ENCODE data around the gene CACNG4. TPM values are rescaled to one million over a fixed set of nuclear protein-coding genes. Genes with fewer than 3 reads are reported as not detected.

CACNG4 gene
- total RNA-seq, 1 experiment from 2014 or later = 6.3 TPM

DNA sequence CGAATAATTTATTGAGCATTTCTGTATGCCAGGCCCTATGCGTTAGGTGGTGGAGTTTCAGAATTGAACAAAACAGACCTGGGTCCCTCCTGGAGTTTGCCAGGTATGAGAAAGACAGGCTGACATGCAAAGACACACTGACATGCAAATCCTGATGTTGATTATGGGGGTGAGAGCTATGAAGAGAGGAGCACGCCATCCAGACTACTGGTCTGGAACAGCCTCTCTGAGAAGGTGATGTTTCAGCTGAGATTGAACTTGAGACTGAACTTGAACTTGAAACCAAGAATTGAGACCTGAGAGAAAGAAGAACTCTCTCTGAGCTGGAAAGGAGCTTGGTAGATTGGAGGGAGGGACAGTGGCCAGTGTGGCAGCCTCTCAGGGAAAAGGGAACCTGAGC, 14.2 kb upstream of the CACNG4 start:
- no peak overlapping the region for H3K4me2 ChIP-seq (ENCODE audit: insufficient read depth, insufficient read length, low read length)
- 0 out of 7 replicates have a peak overlapping the region, but pooled peaks of 1 of the 3 experiments have one; percentile 46 for H3K27ac Mint-ChIP-seq
- H2AFZ ChIP-seq (ENCODE audit: low read length) = no peak overlapping the region
- peaks cover 21% of the 10 kb centered on the region for H3K27me3 Mint-ChIP-seq (ENCODE audit: low read depth)
- no peak overlapping the region for H3K18ac ChIP-seq (ENCODE audit: insufficient read length, low read depth, low read length)
- no peak overlapping the region for H3K9ac ChIP-seq (ENCODE audit: extremely low read depth, insufficient read length, low read length)
- H3K9me3 ChIP-seq (ENCODE audit: control insufficient read depth, low read depth, low read length) = no peaks in the 10 kb centered on the region
- no peak overlapping the region for H3K23ac ChIP-seq (ENCODE audit: insufficient read length, low read depth, low read length)
- H2BK20ac ChIP-seq (ENCODE audit: low read depth, low read length, poor library complexity, severe bottlenecking) = no peak overlapping the region
- TF ChIP-seq, protein P1, sequence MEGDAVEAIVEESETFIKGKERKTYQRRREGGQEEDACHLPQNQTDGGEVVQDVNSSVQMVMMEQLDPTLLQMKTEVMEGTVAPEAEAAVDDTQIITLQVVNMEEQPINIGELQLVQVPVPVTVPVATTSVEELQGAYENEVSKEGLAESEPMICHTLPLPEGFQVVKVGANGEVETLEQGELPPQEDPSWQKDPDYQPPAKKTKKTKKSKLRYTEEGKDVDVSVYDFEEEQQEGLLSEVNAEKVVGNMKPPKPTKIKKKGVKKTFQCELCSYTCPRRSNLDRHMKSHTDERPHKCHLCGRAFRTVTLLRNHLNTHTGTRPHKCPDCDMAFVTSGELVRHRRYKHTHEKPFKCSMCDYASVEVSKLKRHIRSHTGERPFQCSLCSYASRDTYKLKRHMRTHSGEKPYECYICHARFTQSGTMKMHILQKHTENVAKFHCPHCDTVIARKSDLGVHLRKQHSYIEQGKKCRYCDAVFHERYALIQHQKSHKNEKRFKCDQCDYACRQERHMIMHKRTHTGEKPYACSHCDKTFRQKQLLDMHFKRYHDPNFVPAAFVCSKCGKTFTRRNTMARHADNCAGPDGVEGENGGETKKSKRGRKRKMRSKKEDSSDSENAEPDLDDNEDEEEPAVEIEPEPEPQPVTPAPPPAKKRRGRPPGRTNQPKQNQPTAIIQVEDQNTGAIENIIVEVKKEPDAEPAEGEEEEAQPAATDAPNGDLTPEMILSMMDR (conservative IDR thresholded peaks at IDR 0.05) = no peak
- H3T11ph ChIP-seq (ENCODE audit: low read length) = no peak overlapping the region
- H4K8ac ChIP-seq (replicated peaks; ENCODE audit: insufficient read length, low read depth, low read length) = no peak overlapping the region
- H3K27ac ChIP-seq (ENCODE audit: insufficient read length, low read depth, low read length) = no peak overlapping the region
- no peaks in the 10 kb centered on the region for H4K20me1 ChIP-seq (ENCODE audit: control insufficient read depth, insufficient read depth, insufficient read length)
- H4K5ac ChIP-seq (ENCODE audit: insufficient read length, low read depth, low read length) = no peak overlapping the region
- no peak overlapping the region for H4K91ac ChIP-seq (ENCODE audit: insufficient read length, low read depth, low read length)
- peaks cover 37 to 39% of the 10 kb centered on the region in 2 experiments for H3K4me1 Mint-ChIP-seq
- no peak overlapping the region for H3K4ac ChIP-seq (ENCODE audit: low read depth, low read length)
- no peaks in the 10 kb centered on the region for H3K79me1 ChIP-seq (ENCODE audit: insufficient read depth, low read depth, low read length, poor library complexity, severe bottlenecking)
- no peak overlapping the region for H2BK5ac ChIP-seq (ENCODE audit: insufficient read length, low read length)
- no CpG with 5 or more reads among the region's 3 CpGs for WGBS (ENCODE audit: extremely low coverage, insufficient read length, low lambda C conversion rate)
- H3K4me1 ChIP-seq (ENCODE audit: insufficient read depth, low read length) = peaks cover 13% of the 10 kb centered on the region
- H3K27me3 ChIP-seq (ENCODE audit: insufficient read depth, low read length) = no peaks in the 10 kb centered on the region
- DNase-seq = no peak
- peaks cover 2 to 18% (median 4%) of the 10 kb centered on the region in 3 experiments; a peak in 6 of 7 replicates for H3K36me3 Mint-ChIP-seq (ENCODE audit: insufficient read depth in 1 of 3, low read depth in 3 of 3)
- H2BK120ac ChIP-seq (ENCODE audit: low read depth, low read length, poor library complexity, severe bottlenecking) = no peak overlapping the region
- no peak overlapping the region for H2BK15ac ChIP-seq (ENCODE audit: low read depth, low read length)
- H3K79me2 ChIP-seq (ENCODE audit: insufficient read depth, low read length) = no peaks in the 10 kb centered on the region
- no peak overlapping the region for H3K14ac ChIP-seq (ENCODE audit: insufficient read depth, low read length)
- H2AK5ac ChIP-seq (ENCODE audit: insufficient read length, low read length) = no peak overlapping the region
- no peak overlapping the region for H3K56ac ChIP-seq (ENCODE audit: insufficient read length, low read depth, low read length)
- H3K9me3 Mint-ChIP-seq = peaks cover 13 to 14% of the 10 kb centered on the region in 2 experiments
- no peak overlapping the region for H3K4me3 Mint-ChIP-seq
- H3K23me2 ChIP-seq (ENCODE audit: insufficient read length, low read depth, low read length, poor library complexity, severe bottlenecking) = no peaks in the 10 kb centered on the region
- H2BK12ac ChIP-seq (ENCODE audit: insufficient read length, low read depth, low read length) = no peak overlapping the region

Data from H9 (cell line).